Bronchial epithelial cell (primary cell): Measurements from ENCODE around the gene CA12. TPM values are rescaled to one million over a fixed set of nuclear protein-coding genes. Genes with fewer than 3 reads are reported as not detected.

ENCODE experiments used
- DNase-seq: peaks from one replicate; pipeline ENCODE4 v3.0.0-alpha.2; 2010; ENCODE audit warnings: low read depth
- FAIRE-seq: peaks from 2 replicates; lab custom pipeline; 2011; peaks lifted over from hg19 to GRCh38; lab: Jason Lieb, UNC
- H3K27me3 ChIP-seq: 2 replicates; pipeline ENCODE4 v1.5.1; 2011; ENCODE audit warnings: low read length; ENCODE audit not compliant: control insufficient read depth, insufficient read depth
- H3K36me3 ChIP-seq: 2 replicates; pipeline ENCODE4 v1.5.1; 2011; ENCODE audit warnings: low read length; ENCODE audit not compliant: control insufficient read depth, insufficient read depth
- H3K4me3 ChIP-seq: 2 replicates; pipeline ENCODE4 v1.5.1; 2011; ENCODE audit warnings: mild to moderate bottlenecking, low read depth, low read length, control low read depth
- total RNA-seq: library from RNA; depleted of rRNA; stranded (reverse); fragments of >200 nt; gene quantifications from 2 replicates; pipeline ENCODE4 v1.2.1, GENCODE V29; 2014
- TF ChIP-seq, protein P1 (sequence below): IDR thresholded peaks from 2 replicates; pipeline ENCODE4 v1.5.1; 2011; ENCODE audit warnings: mild to moderate bottlenecking, moderate library complexity, low read length, control low read depth, inconsistent platforms; ENCODE audit not compliant: insufficient read depth, severe bottlenecking

The CA12 gene
- total RNA-seq, 1 donor from 2014 or later = 44.0 TPM

GRCh38 chr15:63398456-63398855 is 16.8 kb upstream of the CA12 start:
- FAIRE-seq (no peak), DNase-seq (no peak)
- no peak overlapping the region for H3K4me3 ChIP-seq
- TF ChIP-seq, protein P1, sequence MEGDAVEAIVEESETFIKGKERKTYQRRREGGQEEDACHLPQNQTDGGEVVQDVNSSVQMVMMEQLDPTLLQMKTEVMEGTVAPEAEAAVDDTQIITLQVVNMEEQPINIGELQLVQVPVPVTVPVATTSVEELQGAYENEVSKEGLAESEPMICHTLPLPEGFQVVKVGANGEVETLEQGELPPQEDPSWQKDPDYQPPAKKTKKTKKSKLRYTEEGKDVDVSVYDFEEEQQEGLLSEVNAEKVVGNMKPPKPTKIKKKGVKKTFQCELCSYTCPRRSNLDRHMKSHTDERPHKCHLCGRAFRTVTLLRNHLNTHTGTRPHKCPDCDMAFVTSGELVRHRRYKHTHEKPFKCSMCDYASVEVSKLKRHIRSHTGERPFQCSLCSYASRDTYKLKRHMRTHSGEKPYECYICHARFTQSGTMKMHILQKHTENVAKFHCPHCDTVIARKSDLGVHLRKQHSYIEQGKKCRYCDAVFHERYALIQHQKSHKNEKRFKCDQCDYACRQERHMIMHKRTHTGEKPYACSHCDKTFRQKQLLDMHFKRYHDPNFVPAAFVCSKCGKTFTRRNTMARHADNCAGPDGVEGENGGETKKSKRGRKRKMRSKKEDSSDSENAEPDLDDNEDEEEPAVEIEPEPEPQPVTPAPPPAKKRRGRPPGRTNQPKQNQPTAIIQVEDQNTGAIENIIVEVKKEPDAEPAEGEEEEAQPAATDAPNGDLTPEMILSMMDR = no peak
- H3K36me3 ChIP-seq = no peaks in the 10 kb centered on the region
- H3K27me3 ChIP-seq = no peaks in the 10 kb centered on the region

GRCh38 chr15:63396152-63396928 is 14.7 kb upstream of the CA12 start:
- no peaks in the 10 kb centered on the region for H3K36me3 ChIP-seq
- no peaks in the 10 kb centered on the region for H3K27me3 ChIP-seq
- FAIRE-seq = no peak

DNA sequence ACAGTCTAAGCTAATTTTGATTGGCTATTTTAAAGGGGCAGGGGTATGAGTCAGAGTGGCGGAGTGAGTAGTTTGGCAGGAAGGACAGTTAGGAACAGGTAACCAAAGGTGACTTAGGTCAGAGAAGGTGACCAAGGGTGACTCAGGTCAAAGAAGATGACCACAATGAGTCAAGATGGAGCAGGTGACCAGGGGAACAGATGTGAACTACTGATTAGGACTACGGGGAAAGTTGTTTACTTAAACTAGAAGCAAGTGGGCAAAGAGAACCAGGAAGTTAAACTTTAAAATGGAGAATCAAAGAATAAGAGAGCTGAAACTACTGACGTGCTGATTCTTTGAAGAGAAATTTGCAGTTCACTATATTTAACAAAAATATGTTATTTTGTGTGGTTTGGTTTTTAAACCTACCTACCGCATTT is 14.1 kb upstream of the CA12 start:
- H3K36me3 ChIP-seq = no peaks in the 10 kb centered on the region
- H3K27me3 ChIP-seq = no peaks in the 10 kb centered on the region
- no peak for DNase-seq
- no peak overlapping the region for H3K4me3 ChIP-seq
- TF ChIP-seq, protein P1 = no peak
- FAIRE-seq = no peak

More at GRCh38 chr15:63396152-63396928, 14.7 kb upstream of the CA12 start:
- TF ChIP-seq, protein P1 = no peak
- no peak for DNase-seq
- no peak overlapping the region for H3K4me3 ChIP-seq

- no peak overlapping the region for H3K4me3 ChIP-seq
- H3K27me3 ChIP-seq = no peaks in the 10 kb centered on the region
- FAIRE-seq = no peak
- DNase-seq = no peak
- TF ChIP-seq, protein P1 = no peak
- no peaks in the 10 kb centered on the region for H3K36me3 ChIP-seq
Observed at GRCh38 chr15:63392361-63393009, 10.8 kb upstream of the CA12 start.

- Histone ChIP-seq H3K27me3 (no peaks in the 10 kb centered on the region), H3K4me3 (no peak overlapping the region), H3K36me3 (no peaks in the 10 kb centered on the region)
- DNase-seq (no peak), FAIRE-seq (no peak)
- TF ChIP-seq, protein P1 = no peak
Observed at GRCh38 chr15:63391669-63392360, 10.2 kb upstream of the CA12 start.
